ENCODE results near the gene NBPF1.
"Not testable (repeated sequence)": the region's sequence is repeated elsewhere in the genome, so short reads cannot be mapped to it uniquely, and the experiment has no call there.

NBPF1 gene

GRCh38 chr1:16559688-16560087 is 53.7 kb downstream of the NBPF1 start:
- in situ Hi-C loops (cut with MboI; ENCODE audit: low sequenced_read_pairs), result not testable (repeated sequence)

DNA sequence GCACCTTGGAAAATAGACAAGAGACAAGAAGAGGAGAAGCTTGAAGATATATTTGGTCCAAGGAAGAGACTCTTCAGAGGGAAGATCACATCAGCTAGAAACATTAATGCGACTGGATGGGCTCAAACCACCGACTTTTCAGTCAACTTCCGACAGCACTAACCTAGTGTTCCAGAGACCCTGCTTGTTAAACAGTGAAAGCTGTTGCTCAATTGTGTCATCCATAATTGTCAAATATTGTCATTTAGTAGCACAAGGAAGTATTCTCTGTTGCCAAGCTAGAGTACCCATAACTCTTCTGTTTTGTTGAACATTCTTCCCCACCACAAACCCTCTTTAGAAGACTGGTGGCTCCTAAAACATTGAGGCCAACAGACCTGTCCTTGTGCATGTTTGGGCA is 56.3 kb downstream of the NBPF1 start:
- in situ Hi-C loops (cut with MboI; ENCODE audit: low sequenced_read_pairs), result not testable (repeated sequence)

- in situ Hi-C loops (cut with MboI; ENCODE audit: low sequenced_read_pairs), result not testable (repeated sequence)
These were observed 60.1 kb downstream of the NBPF1 start for GRCh38 chr1:16553244-16553643.

DNA sequence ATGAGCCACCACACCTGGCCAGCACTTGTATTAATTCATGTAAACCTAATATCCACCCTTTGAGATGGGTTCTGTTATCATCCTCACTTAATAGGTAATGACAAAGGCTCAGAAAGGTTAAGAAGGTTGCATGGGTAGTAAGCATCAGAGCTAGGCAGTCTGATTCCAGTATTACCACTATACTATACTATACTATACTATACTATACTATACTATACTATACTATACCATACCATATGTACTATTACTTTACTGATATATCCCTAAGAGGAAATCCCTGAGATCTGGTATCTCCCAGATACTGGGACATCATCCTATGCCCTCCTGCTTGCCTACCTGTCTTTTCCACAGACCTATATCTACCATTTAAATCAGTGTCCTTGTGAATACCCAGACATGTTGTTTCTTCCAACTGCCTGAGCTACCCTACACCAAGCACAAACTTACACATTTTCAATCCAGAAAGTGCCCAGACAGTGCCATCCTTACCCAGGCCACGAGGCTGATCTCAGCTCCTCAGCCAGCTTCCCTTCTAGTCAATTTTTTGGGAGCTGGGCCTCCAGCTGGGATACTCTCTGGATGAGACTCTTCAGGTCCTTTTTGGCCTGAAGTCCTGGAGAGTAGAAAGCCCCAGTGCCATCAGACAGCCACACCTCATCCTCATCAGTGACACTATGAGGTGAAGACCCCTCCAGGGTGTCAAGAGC is 63.0 kb downstream of the NBPF1 start:
- in situ Hi-C loops (cut with MboI; ENCODE audit: low sequenced_read_pairs), result not testable (repeated sequence)

GRCh38 chr1:16549545-16549944 is 63.8 kb downstream of the NBPF1 start:
- in situ Hi-C loops (cut with MboI; ENCODE audit: low sequenced_read_pairs), result not testable (repeated sequence)

- in situ Hi-C loops (cut with MboI; ENCODE audit: low sequenced_read_pairs), result not testable (repeated sequence)
These were observed 65.7 kb downstream of the NBPF1 start for GRCh38 chr1:16547502-16548241.

GRCh38 chr1:16545682-16546095 is 67.7 kb downstream of the NBPF1 start:
- in situ Hi-C loops (cut with MboI; ENCODE audit: low sequenced_read_pairs), result not testable (repeated sequence)

GRCh38 chr1:16540421-16540893 is 72.9 kb downstream of the NBPF1 start:
- in situ Hi-C loops (cut with MboI; ENCODE audit: low sequenced_read_pairs), result not testable (repeated sequence)

GRCh38 chr1:16537528-16537927 is 75.8 kb downstream of the NBPF1 start:
- in situ Hi-C loops (cut with MboI; ENCODE audit: low sequenced_read_pairs), result not testable (repeated sequence)

DNA sequence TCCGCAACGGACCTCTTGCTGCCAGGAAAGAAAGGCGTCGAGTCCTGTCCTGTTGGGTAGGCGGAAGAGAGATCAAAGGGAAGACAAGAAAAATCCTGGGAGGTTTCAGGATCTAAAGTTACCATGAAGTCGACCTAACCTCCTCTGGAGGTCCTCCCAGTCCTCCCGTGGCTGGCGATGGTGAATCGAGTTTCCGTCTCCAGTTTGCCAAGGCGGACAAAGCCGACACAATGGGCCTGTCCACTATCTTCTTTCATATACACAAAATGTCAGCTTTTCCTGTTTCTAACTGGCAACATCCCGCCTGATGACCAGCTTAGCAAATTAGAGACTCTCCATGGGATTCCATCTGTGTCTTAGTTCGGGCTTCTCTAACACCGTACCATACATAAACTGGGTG is 76.6 kb downstream of the NBPF1 start:
- in situ Hi-C loops (cut with MboI; ENCODE audit: low sequenced_read_pairs), result not testable (repeated sequence)

- in situ Hi-C loops (cut with MboI; ENCODE audit: low sequenced_read_pairs), result not testable (repeated sequence)
These were observed 77.5 kb downstream of the NBPF1 start for GRCh38 chr1:16535898-16536297.

- in situ Hi-C loops (cut with MboI; ENCODE audit: low sequenced_read_pairs), result not testable (repeated sequence)
These were observed 77.9 kb downstream of the NBPF1 start for GRCh38 chr1:16535487-16535886.

DNA sequence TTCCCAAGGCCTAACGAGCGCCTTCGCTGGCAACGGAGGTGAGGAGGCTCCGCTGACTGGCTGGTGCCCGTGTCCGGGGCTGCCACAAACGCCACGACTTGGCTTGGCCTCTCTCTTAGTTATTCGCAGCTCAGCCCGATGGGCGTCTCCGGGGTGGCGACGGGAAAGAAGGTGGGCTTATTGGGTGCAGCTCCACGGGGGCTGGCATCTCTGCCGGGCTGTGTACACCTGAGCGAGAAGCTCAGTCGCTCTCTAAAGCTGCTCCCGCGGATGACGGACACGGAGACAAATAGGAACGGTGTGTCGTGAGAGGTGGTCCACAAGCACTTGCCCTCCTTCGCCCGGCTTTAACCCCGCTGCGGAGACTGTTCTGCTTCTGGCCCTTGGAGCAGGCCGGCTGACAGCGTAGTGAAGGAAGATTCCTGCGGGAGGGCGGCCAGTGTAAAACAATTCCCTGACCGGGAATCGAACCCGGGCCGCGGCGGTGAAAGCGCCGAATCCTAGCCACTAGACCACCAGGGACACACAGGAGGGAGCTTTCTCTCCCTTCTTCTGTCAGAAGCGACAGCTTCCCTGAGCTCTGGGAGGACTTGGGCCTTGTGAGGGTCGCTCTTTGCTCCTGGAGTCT is 78.4 kb downstream of the NBPF1 start:
- in situ Hi-C loops (cut with MboI; ENCODE audit: low sequenced_read_pairs), result not testable (repeated sequence)

DNA sequence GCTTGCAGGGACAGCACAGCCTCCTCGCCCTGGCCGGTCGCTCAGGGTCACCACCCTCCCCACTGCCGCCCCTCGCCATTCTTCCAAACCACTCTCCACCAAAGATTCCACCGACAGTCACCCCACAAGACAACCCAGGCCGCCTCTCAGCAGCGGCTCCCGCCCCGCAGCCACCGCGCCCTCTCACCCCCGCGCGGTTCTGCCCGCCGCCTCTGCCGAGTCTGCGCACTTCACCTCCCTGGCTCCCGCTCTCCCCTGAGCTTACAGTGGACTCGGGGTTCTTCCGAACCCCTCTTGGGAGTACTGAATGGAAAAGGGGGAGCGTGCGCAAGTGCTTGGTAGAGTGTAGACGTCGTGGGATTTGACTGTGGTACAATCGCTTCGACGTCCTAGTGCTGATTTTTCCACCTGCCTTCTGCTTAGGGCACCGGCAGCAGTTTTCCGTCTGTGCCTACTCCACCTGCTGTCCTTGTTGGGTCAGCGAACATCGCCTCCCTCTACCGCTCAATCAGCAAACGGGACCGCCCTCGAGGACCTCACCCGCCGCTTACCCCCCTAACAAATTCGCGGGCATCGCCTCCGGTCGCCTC is 79.0 kb downstream of the NBPF1 start:
- in situ Hi-C loops (cut with MboI; ENCODE audit: low sequenced_read_pairs), result not testable (repeated sequence)

DNA sequence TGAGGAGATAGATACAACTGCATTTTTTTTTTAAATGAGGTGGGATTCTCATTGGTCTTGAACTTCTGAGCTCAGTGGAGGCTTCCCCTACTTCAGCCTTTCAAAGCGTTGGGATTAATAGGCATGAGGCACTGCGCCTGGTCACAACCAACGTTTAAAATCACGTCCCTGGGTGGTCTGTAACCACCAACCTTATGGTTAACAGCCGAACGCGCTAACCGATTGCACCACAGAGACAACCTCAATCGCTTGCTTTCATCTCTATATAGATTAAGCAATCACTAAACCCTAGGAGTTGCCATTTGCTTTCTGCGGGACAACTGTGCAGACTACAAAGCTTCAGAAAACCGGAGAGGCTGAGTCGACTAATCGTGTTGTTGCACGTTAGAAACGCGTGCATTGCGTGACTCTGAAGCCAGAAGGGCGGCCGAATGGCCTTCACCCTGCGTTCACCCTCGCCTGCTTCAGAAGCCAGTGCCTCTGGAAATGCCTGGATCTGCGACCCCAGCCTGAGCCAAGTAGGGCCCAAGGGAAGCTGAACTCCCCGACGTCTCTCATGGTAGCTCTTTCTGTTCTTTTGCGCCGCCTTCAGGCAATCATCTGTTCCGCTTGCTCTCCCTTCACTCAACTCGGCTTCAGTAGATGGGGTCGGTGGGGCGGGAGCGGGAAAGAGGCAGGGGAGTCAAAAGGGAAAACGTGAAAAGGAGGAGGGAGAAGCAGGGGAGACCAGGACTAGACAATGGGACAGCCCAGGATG is 81.0 kb downstream of the NBPF1 start:
- in situ Hi-C loops (cut with MboI; ENCODE audit: low sequenced_read_pairs), result not testable (repeated sequence)

DNA sequence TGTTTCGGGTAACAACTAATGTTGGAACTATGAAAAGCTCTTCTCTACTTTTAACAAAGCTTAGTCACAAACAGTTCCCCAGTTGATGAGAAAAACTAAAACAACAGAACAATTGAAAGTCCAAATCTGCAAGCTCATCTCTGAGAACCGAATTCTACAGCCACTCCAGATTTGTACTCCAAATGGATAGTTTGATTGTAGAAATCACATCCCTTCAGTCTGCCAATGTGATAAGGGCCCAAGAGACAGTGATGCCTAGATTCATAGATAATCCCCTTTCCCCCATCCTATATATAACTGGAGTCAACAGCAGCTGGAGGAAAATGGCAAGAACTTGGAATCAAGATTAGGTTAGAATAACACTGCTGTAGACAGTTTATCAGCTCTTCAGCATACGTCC is 85.0 kb downstream of the NBPF1 start:
- in situ Hi-C loops (cut with MboI; ENCODE audit: low sequenced_read_pairs), result not testable (repeated sequence)

DNA sequence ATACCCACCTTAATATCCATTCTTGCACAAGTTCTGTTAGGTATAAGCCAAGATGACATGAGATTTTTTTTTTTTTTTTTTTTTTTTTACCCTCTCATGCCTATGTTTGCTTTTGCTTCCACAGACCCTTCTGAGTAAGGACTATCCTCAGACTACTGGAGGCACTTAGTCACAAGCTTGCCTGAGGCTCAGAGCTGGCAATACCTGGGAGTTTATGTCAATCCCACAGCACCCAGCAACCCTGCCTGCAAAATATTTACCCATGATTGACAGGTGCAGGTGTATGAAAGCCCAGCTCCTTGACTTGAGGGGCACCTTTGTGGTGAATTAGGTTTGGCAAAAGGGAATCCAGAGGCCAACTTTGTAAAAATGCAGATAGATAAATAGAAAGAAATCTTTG is 87.6 kb downstream of the NBPF1 start:
- in situ Hi-C loops (cut with MboI; ENCODE audit: low sequenced_read_pairs), result not testable (repeated sequence)

DNA sequence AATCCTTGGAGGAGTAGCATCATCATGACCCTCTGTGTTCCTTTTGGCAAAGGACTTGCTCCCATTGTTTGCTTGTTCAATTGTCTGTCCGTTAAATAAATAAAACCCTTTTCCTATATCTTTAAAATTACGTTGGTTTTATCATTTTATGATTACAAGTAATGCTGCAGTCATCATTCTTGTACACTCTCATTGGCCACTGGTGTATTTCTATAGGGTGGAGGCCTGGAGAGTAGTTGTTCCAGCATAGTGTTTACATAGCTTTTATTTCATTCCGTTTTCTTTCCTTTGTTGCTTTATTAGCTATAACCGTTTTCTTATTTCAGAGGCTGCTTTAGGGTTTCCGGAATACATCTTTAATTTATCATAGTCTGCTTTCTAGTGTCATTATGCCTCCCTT is 91.7 kb downstream of the NBPF1 start:
- in situ Hi-C loops (cut with MboI; ENCODE audit: low sequenced_read_pairs), result not testable (repeated sequence)

GRCh38 chr1:16521288-16521583 is 92.1 kb downstream of the NBPF1 start:
- in situ Hi-C loops (cut with MboI; ENCODE audit: low sequenced_read_pairs), result no loop called here

GRCh38 chr1:16520435-16521287 is 92.7 kb downstream of the NBPF1 start:
- in situ Hi-C loops (cut with MboI; ENCODE audit: low sequenced_read_pairs), result not testable (repeated sequence)

All from HL-60/S4 (cell line).